Large intestine (tissue), 3 donors: ENCODE results near the gene CDKAL1. TPM values are rescaled to one million over a fixed set of nuclear protein-coding genes. Genes with fewer than 3 reads are reported as not detected.
A peak's percentile ranks its signal among the peaks of the same experiment; 100 is the strongest.

ENCODE experiments used
- DNase-seq, 2 donors: peaks; one replicate each; pipeline versions ENCODE4 v3.0.0 to v3.0.0-alpha.2; 2013
- H3K27ac ChIP-seq: one replicate; pipeline ENCODE4 v1.5.1; 2013; ENCODE audit warnings: low read length
- H3K27me3 ChIP-seq: 2 replicates; pipeline ENCODE4 v1.6.1; 2013; ENCODE audit warnings: low read length; ENCODE audit not compliant: control insufficient read depth, insufficient read depth
- H3K36me3 ChIP-seq: 2 replicates; pipeline ENCODE4 v1.6.1; 2013; ENCODE audit warnings: low read length; ENCODE audit not compliant: control insufficient read depth, insufficient read depth
- H3K4me1 ChIP-seq: one replicate; pipeline ENCODE4 v1.6.1; 2013; ENCODE audit warnings: low read length; ENCODE audit not compliant: control insufficient read depth, insufficient read depth
- H3K4me3 ChIP-seq: one replicate; pipeline ENCODE4 v1.5.1; 2013; ENCODE audit warnings: low read length
- H3K9me3 ChIP-seq: one replicate; pipeline ENCODE4 v1.6.1; 2013; ENCODE audit warnings: mild to moderate bottlenecking, low read depth, low read length, moderate library complexity; ENCODE audit not compliant: control insufficient read depth
- WGBS: methylation state at CpG from one replicate; pipeline ENCODE4 v1.1.5; 2013; ENCODE audit warnings: low lambda C conversion rate; ENCODE audit not compliant: insufficient coverage; 5-methylcytosine and 5-hydroxymethylcytosine counted together
- polyA plus RNA-seq: library from polyadenylated mRNA; unstranded; fragments of 120-200 nt; gene quantifications from one replicate; pipeline ENCODE4 v1.2.1, GENCODE V29; 2013

The CDKAL1 gene
- polyA plus RNA-seq, 1 donor = 10.3 TPM

- Histone ChIP-seq H3K4me1 (peaks cover 5% of the 10 kb centered on the region), H3K36me3 (no peaks in the 10 kb centered on the region), H3K27ac (no peak overlapping the region), H3K27me3 (no peaks in the 10 kb centered on the region), H3K4me3 (no peak overlapping the region), H3K9me3 (no peaks in the 10 kb centered on the region)
- WGBS = no CpG with 5 or more reads among the region's 2 CpGs
- DNase-seq = no peak
Measured at GRCh38 chr6:20840675-20841074, 306.4 kb downstream of the CDKAL1 start.

- no peak overlapping the region for H3K27ac ChIP-seq
- no peaks in the 10 kb centered on the region for H3K36me3 ChIP-seq
Measured at GRCh38 chr6:20841806-20842205, 307.5 kb downstream of the CDKAL1 start.

GRCh38 chr6:20845592-20845991, 311.3 kb downstream of the CDKAL1 start:
- H3K36me3 ChIP-seq = no peaks in the 10 kb centered on the region
- no peaks in the 10 kb centered on the region for H3K9me3 ChIP-seq
- DNase-seq = no peak
- H3K27me3 ChIP-seq = no peaks in the 10 kb centered on the region
- H3K27ac ChIP-seq = no peak overlapping the region
- H3K4me3 ChIP-seq = no peak overlapping the region
- no peaks in the 10 kb centered on the region for H3K4me1 ChIP-seq

More at GRCh38 chr6:20841806-20842205, 307.5 kb downstream of the CDKAL1 start:
- Histone ChIP-seq H3K9me3 (no peaks in the 10 kb centered on the region), H3K4me1 (peaks cover 5% of the 10 kb centered on the region), H3K4me3 (no peak overlapping the region), H3K27me3 (no peaks in the 10 kb centered on the region)
- DNase-seq = no peak

- no peak overlapping the region for H3K4me3 ChIP-seq
- no peaks in the 10 kb centered on the region for H3K36me3 ChIP-seq
- no peaks in the 10 kb centered on the region for H3K27me3 ChIP-seq
- H3K27ac ChIP-seq = no peak overlapping the region
- no peaks in the 10 kb centered on the region for H3K9me3 ChIP-seq
- peak in 1 of 2 donors; percentile 19 for DNase-seq
- WGBS = no CpG with 5 or more reads among the region's 1 CpG
- no peaks in the 10 kb centered on the region for H3K4me1 ChIP-seq
Measured at GRCh38 chr6:20846602-20847028, 312.4 kb downstream of the CDKAL1 start.

GRCh38 chr6:20847904-20848303, 313.6 kb downstream of the CDKAL1 start:
- no peaks in the 10 kb centered on the region for H3K36me3 ChIP-seq
- peak in 1 of 2 donors; percentile 13 for DNase-seq
- no peak overlapping the region for H3K27ac ChIP-seq
- H3K4me1 ChIP-seq = no peaks in the 10 kb centered on the region
- WGBS = no CpG with 5 or more reads among the region's 3 CpGs
- H3K27me3 ChIP-seq = no peaks in the 10 kb centered on the region
- no peak overlapping the region for H3K4me3 ChIP-seq
- H3K9me3 ChIP-seq = no peaks in the 10 kb centered on the region

- no peak for DNase-seq
- Histone ChIP-seq H3K36me3 (no peaks in the 10 kb centered on the region), H3K27me3 (no peaks in the 10 kb centered on the region), H3K27ac (no peak overlapping the region), H3K9me3 (no peaks in the 10 kb centered on the region), H3K4me1 (no peaks in the 10 kb centered on the region), H3K4me3 (no peak overlapping the region)
- WGBS = 100% methylated on average over 1 of the region's 2 CpGs
Measured at GRCh38 chr6:20850686-20851416, 316.6 kb downstream of the CDKAL1 start.

GRCh38 chr6:20851795-20852194, 317.5 kb downstream of the CDKAL1 start:
- Histone ChIP-seq H3K27me3 (no peaks in the 10 kb centered on the region), H3K27ac (no peak overlapping the region), H3K36me3 (no peaks in the 10 kb centered on the region), H3K9me3 (no peaks in the 10 kb centered on the region), H3K4me1 (no peaks in the 10 kb centered on the region), H3K4me3 (no peak overlapping the region)
- DNase-seq = no peak
- WGBS = no CpG with 5 or more reads among the region's 1 CpG

GRCh38 chr6:20853828-20854227, 319.6 kb downstream of the CDKAL1 start:
- Histone ChIP-seq H3K36me3 (no peaks in the 10 kb centered on the region), H3K27ac (no peak overlapping the region), H3K27me3 (no peaks in the 10 kb centered on the region), H3K4me3 (no peak overlapping the region), H3K9me3 (no peaks in the 10 kb centered on the region), H3K4me1 (no peaks in the 10 kb centered on the region)
- WGBS = no CpG with 5 or more reads among the region's 3 CpGs
- no peak for DNase-seq

GRCh38 chr6:20856681-20857288, 322.5 kb downstream of the CDKAL1 start:
- 75% methylated on average over 5 of the region's 7 CpGs for WGBS
- DNase-seq = no peak
- Histone ChIP-seq H3K36me3 (no peaks in the 10 kb centered on the region), H3K27me3 (no peaks in the 10 kb centered on the region), H3K27ac (no peak overlapping the region), H3K4me3 (no peak overlapping the region), H3K9me3 (no peaks in the 10 kb centered on the region), H3K4me1 (no peaks in the 10 kb centered on the region)

GRCh38 chr6:20861481-20861880, 327.2 kb downstream of the CDKAL1 start:
- no peak overlapping the region for H3K27ac ChIP-seq
- no peak for DNase-seq
- no peaks in the 10 kb centered on the region for H3K4me1 ChIP-seq
- H3K4me3 ChIP-seq = no peak overlapping the region
- WGBS = no CpG with 5 or more reads among the region's 1 CpG
- H3K27me3 ChIP-seq = no peaks in the 10 kb centered on the region
- H3K36me3 ChIP-seq = no peaks in the 10 kb centered on the region
- H3K9me3 ChIP-seq = no peaks in the 10 kb centered on the region

GRCh38 chr6:20866036-20866435, 331.8 kb downstream of the CDKAL1 start:
- Histone ChIP-seq H3K4me1 (no peaks in the 10 kb centered on the region), H3K9me3 (no peaks in the 10 kb centered on the region), H3K27ac (no peak overlapping the region), H3K36me3 (no peaks in the 10 kb centered on the region), H3K27me3 (no peaks in the 10 kb centered on the region), H3K4me3 (no peak overlapping the region)
- no peak for DNase-seq
- WGBS = no CpG with 5 or more reads among the region's 1 CpG
